SU-DHL-6 (cell line): ENCODE data around the gene RGS13.

Experiments
- H2AFZ ChIP-seq: fragments of 200-600 bp; sonication (generic); 2 replicates; pipeline ENCODE4 v1.6.1; 2014; ENCODE audit warnings: low read depth, mild to moderate bottlenecking, moderate library complexity, mixed read lengths, antibody characterized with exemption, low read length; ENCODE audit not compliant: severe bottlenecking
- H3F3A ChIP-seq: fragments of 200-600 bp; shearing (Covaris generic); 2 replicates; pipeline ENCODE4 v1.6.0; 2016; ENCODE audit warnings: antibody characterized with exemption, mild to moderate bottlenecking; ENCODE audit not compliant: insufficient read depth
- H3K27ac ChIP-seq: fragments of 200-600 bp; sonication (generic); 2 replicates; pipeline ENCODE4 v1.5.1; 2016; ENCODE audit warnings: low read depth, mild to moderate bottlenecking, low read length, moderate library complexity, mixed read lengths
- H3K27me3 ChIP-seq: fragments of 200-600 bp; sonication (generic), shearing (Covaris generic); 2 replicates; pipeline ENCODE4 v1.6.0; 2014; ENCODE audit warnings: mild to moderate bottlenecking, low read length
- H3K36me3 ChIP-seq: fragments of 200-600 bp; sonication (generic); 2 replicates; pipeline ENCODE4 v1.6.1; 2014; ENCODE audit warnings: mild to moderate bottlenecking, low read length, mixed read lengths
- H3K4me2 ChIP-seq: fragments of 300-600, 200-600 bp; shearing (Covaris generic), sonication (generic); 2 replicates; pipeline ENCODE4 v1.6.0; 2014; ENCODE audit warnings: low read length, low read depth, mild to moderate bottlenecking; ENCODE audit not compliant: poor library complexity, severe bottlenecking
- H3K4me3 ChIP-seq: fragments of 200-600 bp; sonication (generic); 2 replicates; pipeline ENCODE4 v1.5.1; 2014; ENCODE audit warnings: antibody characterized with exemption, low read length, mild to moderate bottlenecking, mixed read lengths; ENCODE audit not compliant: insufficient read depth, poor library complexity, severe bottlenecking
- H3K79me2 ChIP-seq: fragments of 200-600 bp; sonication (generic); 2 replicates; pipeline ENCODE4 v1.6.1; 2014; ENCODE audit warnings: mild to moderate bottlenecking, low read length, moderate library complexity; ENCODE audit not compliant: insufficient read depth
- H3K9ac ChIP-seq: fragments of 200-600 bp; sonication (generic); 2 replicates; pipeline ENCODE4 v1.7.0; 2014; ENCODE audit warnings: mild to moderate bottlenecking, low read length
- H3K9me2 ChIP-seq: fragments of 200-600 bp; sonication (generic); replicated peaks from 2 replicates; pipeline ENCODE4 v1.6.1; 2014; ENCODE audit warnings: low read length; ENCODE audit not compliant: insufficient read depth
- H3K9me3 ChIP-seq: fragments of 200-600 bp; sonication (generic); 2 replicates; pipeline ENCODE4 v1.6.1; 2014; ENCODE audit warnings: low read length, mixed read lengths; ENCODE audit not compliant: insufficient read depth
- H4K20me1 ChIP-seq: fragments of 200-600 bp; sonication (generic); 2 replicates; pipeline ENCODE4 v1.6.1; 2014; ENCODE audit warnings: low read depth, mild to moderate bottlenecking, antibody characterized with exemption, low read length, moderate library complexity, mixed read lengths
- EZH2phosphoT487 ChIP-seq: fragments of 200-600 bp; sonication (generic), shearing (Covaris generic); conservative IDR thresholded peaks from 2 replicates; pipeline ENCODE4 v1.6.1; 2018; ENCODE audit warnings: mild to moderate bottlenecking, antibody characterized with exemption, low read length, moderate library complexity, mixed read lengths
- TF ChIP-seq, protein P1 (sequence below): fragments of 200-600 bp; sonication (generic); IDR thresholded peaks from one replicate; pipeline ENCODE4 v1.5.1; 2017; ENCODE audit warnings: antibody characterized with exemption, mild to moderate bottlenecking, low read length, moderate library complexity; ENCODE audit not compliant: insufficient read depth, poor library complexity, severe bottlenecking

RGS13 gene

DNA sequence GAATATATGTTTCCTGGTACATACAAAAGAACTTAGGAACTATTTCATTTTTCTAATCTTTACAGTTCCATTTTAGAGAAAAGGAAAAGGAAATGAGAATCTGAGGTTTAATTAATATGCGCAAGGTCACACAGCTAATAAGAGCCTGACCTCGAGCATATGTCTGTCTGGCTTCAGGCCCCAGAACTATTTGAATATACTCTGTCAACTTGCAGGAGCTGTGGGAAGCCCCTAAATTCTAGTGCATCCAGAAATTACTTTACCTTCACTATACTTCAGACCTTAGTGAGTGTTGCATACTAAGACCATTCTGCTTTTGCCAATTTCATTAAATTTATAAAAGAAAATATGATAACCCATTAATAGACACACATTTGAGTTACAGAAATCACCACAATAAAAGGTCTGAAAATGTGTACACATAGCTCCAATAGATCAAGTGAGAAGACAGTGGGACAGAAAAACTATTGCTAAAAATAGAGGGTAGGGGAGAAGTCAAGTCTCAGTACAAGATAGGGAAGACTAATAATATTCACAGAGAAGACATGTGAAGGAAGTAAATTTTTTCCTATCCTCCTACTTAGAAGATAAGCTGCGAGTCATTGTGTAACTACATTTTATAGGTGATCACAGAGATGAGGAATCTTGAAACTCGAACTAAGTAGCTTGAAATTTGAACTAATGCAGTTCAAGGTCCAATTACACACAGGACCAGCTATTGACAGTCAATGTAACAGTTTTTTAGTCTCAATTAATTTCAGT is 3.8 kb downstream of the RGS13 start:
- H3K9ac ChIP-seq: peak overlapping the region; percentile 73
- peaks cover 98% of the 10 kb centered on the region for H3K79me2 ChIP-seq
- TF ChIP-seq, protein P1, sequence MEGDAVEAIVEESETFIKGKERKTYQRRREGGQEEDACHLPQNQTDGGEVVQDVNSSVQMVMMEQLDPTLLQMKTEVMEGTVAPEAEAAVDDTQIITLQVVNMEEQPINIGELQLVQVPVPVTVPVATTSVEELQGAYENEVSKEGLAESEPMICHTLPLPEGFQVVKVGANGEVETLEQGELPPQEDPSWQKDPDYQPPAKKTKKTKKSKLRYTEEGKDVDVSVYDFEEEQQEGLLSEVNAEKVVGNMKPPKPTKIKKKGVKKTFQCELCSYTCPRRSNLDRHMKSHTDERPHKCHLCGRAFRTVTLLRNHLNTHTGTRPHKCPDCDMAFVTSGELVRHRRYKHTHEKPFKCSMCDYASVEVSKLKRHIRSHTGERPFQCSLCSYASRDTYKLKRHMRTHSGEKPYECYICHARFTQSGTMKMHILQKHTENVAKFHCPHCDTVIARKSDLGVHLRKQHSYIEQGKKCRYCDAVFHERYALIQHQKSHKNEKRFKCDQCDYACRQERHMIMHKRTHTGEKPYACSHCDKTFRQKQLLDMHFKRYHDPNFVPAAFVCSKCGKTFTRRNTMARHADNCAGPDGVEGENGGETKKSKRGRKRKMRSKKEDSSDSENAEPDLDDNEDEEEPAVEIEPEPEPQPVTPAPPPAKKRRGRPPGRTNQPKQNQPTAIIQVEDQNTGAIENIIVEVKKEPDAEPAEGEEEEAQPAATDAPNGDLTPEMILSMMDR: no peak
- TF ChIP-seq EZH2phosphoT487: no peak
- peak overlapping the region; percentile 100 for H3K4me2 ChIP-seq
- no peak overlapping the region for H2AFZ ChIP-seq
- peaks cover 61% of the 10 kb centered on the region for H3K36me3 ChIP-seq
- no peaks in the 10 kb centered on the region for H3K9me3 ChIP-seq
- H3K27ac ChIP-seq: peak overlapping the region; percentile 99
- no peaks in the 10 kb centered on the region for H3K27me3 ChIP-seq
- no peaks in the 10 kb centered on the region for H3K9me2 ChIP-seq
- peaks cover 40% of the 10 kb centered on the region for H3F3A ChIP-seq
- H4K20me1 ChIP-seq: no peaks in the 10 kb centered on the region
- H3K4me3 ChIP-seq: peak overlapping the region; percentile 79

DNA sequence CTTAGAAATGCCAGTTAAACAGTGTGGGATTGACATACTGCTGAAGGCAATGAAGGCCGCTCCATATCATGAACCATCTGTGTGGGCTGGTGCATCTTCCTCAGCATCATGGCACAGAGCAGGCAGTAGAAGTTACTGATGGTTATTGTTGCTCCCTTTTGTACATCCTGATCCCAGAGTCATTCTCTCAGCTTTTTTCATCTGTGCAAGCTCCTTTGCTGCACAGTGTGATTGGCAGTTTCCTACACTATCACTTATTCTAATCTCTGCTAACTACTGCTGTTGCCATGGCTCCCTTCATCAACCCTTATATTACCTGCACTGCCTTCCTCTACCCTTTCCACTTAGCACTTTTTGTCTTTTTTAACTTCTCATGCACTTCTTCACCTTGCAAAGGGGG is 16.2 kb downstream of the RGS13 start:
- Histone ChIP-seq H3K36me3 (peaks cover 75% of the 10 kb centered on the region), H3K4me2 (no peak overlapping the region), H3K9me3 (no peaks in the 10 kb centered on the region), H3K9me2 (no peaks in the 10 kb centered on the region), H3K9ac (no peak overlapping the region), H3K79me2 (peaks cover 44% of the 10 kb centered on the region), H4K20me1 (0 out of 2 replicates have a peak, but pooled peaks cover 16% of the 10 kb centered on the region), H2AFZ (no peak overlapping the region), H3K27me3 (no peaks in the 10 kb centered on the region), H3K4me3 (no peak overlapping the region), H3F3A (peaks cover 16% of the 10 kb centered on the region), H3K27ac (no peak overlapping the region)
- TF ChIP-seq, protein P1: no peak
- TF ChIP-seq EZH2phosphoT487: no peak

DNA sequence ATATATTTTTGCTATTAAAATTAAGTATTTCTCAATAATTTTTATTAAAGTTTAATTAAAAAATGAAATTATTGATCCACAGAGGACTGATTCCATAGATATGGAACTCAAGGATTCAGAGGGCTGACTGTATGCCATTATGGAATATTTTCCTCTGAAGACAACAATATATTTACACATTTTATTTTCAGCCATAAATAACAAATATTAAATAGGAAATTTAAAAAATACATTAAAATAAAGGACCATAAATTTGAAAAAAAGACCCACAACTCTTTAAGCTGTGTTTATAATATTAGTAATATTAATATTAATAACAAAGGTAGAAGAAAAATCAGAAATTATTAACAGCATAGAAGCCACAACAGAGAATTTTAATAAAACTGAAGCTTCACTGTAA is 18.2 kb downstream of the RGS13 start:
- H4K20me1 ChIP-seq: peaks cover 9% of the 10 kb centered on the region; the same call in 1 of the 2 replicates
- peaks cover 34% of the 10 kb centered on the region for H3K79me2 ChIP-seq
- no peaks in the 10 kb centered on the region for H3K27me3 ChIP-seq
- no peak overlapping the region for H3K9ac ChIP-seq
- no peaks in the 10 kb centered on the region for H3K9me2 ChIP-seq
- H3K4me2 ChIP-seq: no peak overlapping the region
- H3F3A ChIP-seq: peaks cover 29% of the 10 kb centered on the region
- no peak overlapping the region for H3K27ac ChIP-seq
- no peak overlapping the region for H3K4me3 ChIP-seq
- TF ChIP-seq, protein P1: no peak
- no peak for TF ChIP-seq EZH2phosphoT487
- H3K9me3 ChIP-seq: no peaks in the 10 kb centered on the region
- H3K36me3 ChIP-seq: peaks cover 76% of the 10 kb centered on the region
- H2AFZ ChIP-seq: no peak overlapping the region
